Transverse colon (tissue), 3 donors: ENCODE data around the gene NSD2.
"Not testable (repeated sequence)": the region's sequence is repeated elsewhere in the genome, so short reads cannot be mapped to it uniquely, and the experiment has no call there.

ENCODE experiments used
- EP300 ChIP-seq: sonication (generic); formaldehyde crosslinking; IDR thresholded peaks from one replicate; pipeline ENCODE4 v1.6.1; 2017; ENCODE audit warnings: antibody characterized with exemption, low read depth
- TF ChIP-seq, protein P1 (sequence below), 5 experiments: fragments of 200-600 bp in 3 of 5; fragments of 450-650 bp in 2 of 5; sonication (generic) in 3 of 5; IDR thresholded peaks; 1 replicate in 2 of 5; 2 replicates in 3 of 5; pipeline ENCODE4 v1.5.1; 2016 to 2017; ENCODE audit warnings: antibody characterized with exemption in 5 of 5, inconsistent platforms in 3 of 5, mild to moderate bottlenecking in 2 of 5, moderate library complexity in 1 of 5

DNA sequence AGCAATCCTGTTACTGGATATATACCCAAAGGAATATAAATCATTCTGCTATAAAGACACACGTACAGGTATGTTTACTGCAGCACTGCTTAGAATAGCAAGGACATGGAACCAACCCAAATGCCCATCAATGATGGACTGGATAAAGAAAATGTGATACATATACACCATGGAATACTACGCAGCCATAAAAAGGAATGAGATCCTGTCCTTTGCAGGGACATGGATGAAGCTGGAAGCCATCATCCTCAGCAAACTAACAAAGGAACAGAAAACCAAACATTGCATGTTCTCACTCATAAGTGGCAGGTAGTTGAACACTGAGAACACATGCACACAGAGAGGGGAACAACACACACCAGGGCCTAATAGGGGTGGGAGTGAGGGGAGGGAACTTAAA is 132.2 kb downstream of the NSD2 start:
- TF ChIP-seq, protein P1, sequence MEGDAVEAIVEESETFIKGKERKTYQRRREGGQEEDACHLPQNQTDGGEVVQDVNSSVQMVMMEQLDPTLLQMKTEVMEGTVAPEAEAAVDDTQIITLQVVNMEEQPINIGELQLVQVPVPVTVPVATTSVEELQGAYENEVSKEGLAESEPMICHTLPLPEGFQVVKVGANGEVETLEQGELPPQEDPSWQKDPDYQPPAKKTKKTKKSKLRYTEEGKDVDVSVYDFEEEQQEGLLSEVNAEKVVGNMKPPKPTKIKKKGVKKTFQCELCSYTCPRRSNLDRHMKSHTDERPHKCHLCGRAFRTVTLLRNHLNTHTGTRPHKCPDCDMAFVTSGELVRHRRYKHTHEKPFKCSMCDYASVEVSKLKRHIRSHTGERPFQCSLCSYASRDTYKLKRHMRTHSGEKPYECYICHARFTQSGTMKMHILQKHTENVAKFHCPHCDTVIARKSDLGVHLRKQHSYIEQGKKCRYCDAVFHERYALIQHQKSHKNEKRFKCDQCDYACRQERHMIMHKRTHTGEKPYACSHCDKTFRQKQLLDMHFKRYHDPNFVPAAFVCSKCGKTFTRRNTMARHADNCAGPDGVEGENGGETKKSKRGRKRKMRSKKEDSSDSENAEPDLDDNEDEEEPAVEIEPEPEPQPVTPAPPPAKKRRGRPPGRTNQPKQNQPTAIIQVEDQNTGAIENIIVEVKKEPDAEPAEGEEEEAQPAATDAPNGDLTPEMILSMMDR (IDR thresholded peaks at IDR 0.05), result not testable (repeated sequence)
- TF ChIP-seq EP300, result not testable (repeated sequence)
